ENCODE measurements around the gene ACSF2. TPM values are rescaled to one million over a fixed set of nuclear protein-coding genes. Genes with fewer than 3 reads are reported as not detected.
"Not testable (repeated sequence)": the region's sequence is repeated elsewhere in the genome, so short reads cannot be mapped to it uniquely, and the experiment has no call there.

The ACSF2 gene
- total and polyA plus RNA-seq, 8 donors, result 8.5 to 61.2 (median 22.5) TPM

GRCh38 chr17:50424246-50424995 lies 1.6 kb upstream of the ACSF2 start:
- FAIRE-seq (no peak), DNase-seq (no peak), ATAC-seq (no peak)
- intact Hi-C loops (cut with DNase I), result no loop called here
- Histone ChIP-seq H3K27me3 (no peaks in the 10 kb centered on the region), H3K36me3 (no peaks in the 10 kb centered on the region), H3K4me1 (peaks cover 12 to 43% (median 36%) of the 10 kb centered on the region in 3 donors), H3K4me3 (no peak overlapping the region), H3K9me3 (no peaks in the 10 kb centered on the region), H3K27ac (peak overlapping the region in 3 of 4 donors; percentile 5 to 75 (median 37))
- TF ChIP-seq, protein P1, sequence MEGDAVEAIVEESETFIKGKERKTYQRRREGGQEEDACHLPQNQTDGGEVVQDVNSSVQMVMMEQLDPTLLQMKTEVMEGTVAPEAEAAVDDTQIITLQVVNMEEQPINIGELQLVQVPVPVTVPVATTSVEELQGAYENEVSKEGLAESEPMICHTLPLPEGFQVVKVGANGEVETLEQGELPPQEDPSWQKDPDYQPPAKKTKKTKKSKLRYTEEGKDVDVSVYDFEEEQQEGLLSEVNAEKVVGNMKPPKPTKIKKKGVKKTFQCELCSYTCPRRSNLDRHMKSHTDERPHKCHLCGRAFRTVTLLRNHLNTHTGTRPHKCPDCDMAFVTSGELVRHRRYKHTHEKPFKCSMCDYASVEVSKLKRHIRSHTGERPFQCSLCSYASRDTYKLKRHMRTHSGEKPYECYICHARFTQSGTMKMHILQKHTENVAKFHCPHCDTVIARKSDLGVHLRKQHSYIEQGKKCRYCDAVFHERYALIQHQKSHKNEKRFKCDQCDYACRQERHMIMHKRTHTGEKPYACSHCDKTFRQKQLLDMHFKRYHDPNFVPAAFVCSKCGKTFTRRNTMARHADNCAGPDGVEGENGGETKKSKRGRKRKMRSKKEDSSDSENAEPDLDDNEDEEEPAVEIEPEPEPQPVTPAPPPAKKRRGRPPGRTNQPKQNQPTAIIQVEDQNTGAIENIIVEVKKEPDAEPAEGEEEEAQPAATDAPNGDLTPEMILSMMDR (IDR thresholded peaks at IDR 0.05), result no peak
- 78 to 83% methylated on average over 9 of the region's 9 CpGs for WGBS, 2 donors

- peak in 1 of 6 donors; percentile 50 for DNase-seq
- 90 to 95% methylated on average over 6 to 8 of the region's 8 CpGs for WGBS, 2 donors
- Histone ChIP-seq H3K9me3 (no peaks in the 10 kb centered on the region), H3K36me3 (no peaks in the 10 kb centered on the region), H3K4me1 (peaks cover 12 to 43% (median 36%) of the 10 kb centered on the region in 3 donors), H3K27ac (peak overlapping the region in 3 of 4 donors; percentile 12 to 76 (median 75)), H3K4me3 (peak overlapping the region; percentile 58 to 72 (median 65)), H3K27me3 (no peaks in the 10 kb centered on the region)
- TF ChIP-seq, protein P1 (IDR thresholded peaks at IDR 0.05), result no peak
- intact Hi-C loops (cut with DNase I), result no loop called here
- no peak for ATAC-seq
- no peak for FAIRE-seq
Observed at GRCh38 chr17:50424996-50425681, 879 bp upstream of the ACSF2 start.

DNA sequence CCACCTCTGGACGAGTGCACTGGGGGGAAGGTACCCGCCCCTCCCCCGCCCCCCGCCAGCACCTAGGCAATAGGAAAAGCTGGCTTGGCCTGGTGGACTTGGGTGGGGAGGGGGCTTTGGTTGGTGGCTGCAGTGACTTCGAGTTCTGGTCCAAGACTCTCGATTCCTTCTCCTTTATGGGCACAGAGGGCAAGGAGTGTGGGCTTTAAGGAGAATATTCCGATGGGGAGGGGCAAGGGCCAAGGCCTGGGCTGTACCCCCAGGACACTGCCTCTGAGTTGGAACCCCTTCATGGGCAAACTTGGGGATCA lies 409 bp downstream of the ACSF2 start:
- H3K4me3 ChIP-seq, result peak overlapping the region; percentile 58 to 72 (median 65)
- H3K9me3 ChIP-seq, result no peaks in the 10 kb centered on the region
- ATAC-seq, result no peak
- peaks cover 12 to 39% (median 29%) of the 10 kb centered on the region in 3 donors for H3K4me1 ChIP-seq
- H3K27ac ChIP-seq, result peak overlapping the region; percentile 39 to 76 (median 64)
- H3K27me3 ChIP-seq, result no peaks in the 10 kb centered on the region
- no peak for FAIRE-seq
- intact Hi-C loops (cut with DNase I), result no loop called here
- TF ChIP-seq, protein P1 (IDR thresholded peaks at IDR 0.05), result no peak
- no peaks in the 10 kb centered on the region for H3K36me3 ChIP-seq
- 3% methylated on average over 7 of the region's 7 CpGs for WGBS, 2 donors
- DNase-seq, result no peak

DNA sequence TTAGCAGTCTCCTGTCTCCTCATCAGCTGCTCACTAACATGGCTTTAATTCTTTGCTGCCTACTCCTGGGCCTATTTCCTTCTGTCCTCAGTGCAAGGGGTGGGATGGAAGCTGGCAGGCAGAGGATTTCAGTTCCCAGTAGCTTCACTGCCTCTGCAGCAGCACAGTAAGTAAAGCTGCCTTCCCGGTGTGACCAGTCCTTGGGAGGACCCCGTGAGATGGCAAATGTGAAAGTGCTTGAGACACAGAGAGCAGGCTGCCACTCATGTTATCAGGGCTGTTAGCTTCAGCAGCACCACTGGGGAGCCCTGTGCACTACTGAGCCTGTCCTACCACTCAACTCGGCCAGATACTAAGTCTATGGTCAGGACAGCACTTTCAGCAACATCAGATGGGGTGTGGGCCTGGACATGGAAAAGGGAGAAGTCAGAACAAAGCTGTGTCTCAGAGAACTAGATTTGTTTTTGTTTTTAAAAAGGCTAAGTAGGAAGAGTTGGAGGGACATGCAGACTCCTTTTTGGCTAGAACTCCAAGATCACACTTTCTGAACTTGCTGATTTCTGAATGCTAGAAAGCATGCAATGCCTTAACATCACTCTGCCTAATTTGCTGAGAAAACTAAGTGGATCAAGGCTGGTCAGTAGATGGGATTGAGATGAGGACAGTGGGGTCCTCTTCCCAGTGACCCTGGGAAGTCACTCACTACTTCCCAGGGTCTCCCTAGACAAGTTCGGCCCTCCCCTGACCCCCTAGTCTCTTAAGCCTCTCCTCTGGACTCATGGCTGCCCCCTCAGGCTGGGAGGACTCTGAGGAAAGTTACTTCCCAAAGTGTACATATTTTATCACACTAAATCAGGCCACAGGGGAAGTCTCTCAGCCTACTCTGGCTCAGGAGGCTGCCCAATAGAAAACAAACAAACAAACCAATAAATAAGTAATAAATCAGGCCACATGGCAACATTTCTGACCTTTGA lies 1.1 kb downstream of the ACSF2 start:
- FAIRE-seq (no peak), ATAC-seq (peak in 3 of 4 donors; percentile 28 to 58 (median 54)), DNase-seq (no peak)
- TF ChIP-seq, protein P1 (IDR thresholded peaks at IDR 0.05), result no peak
- H3K36me3 ChIP-seq, result no peaks in the 10 kb centered on the region
- peak overlapping the region; percentile 39 to 76 (median 64) for H3K27ac ChIP-seq
- H3K4me1 ChIP-seq, result peaks cover 12 to 32% (median 27%) of the 10 kb centered on the region in 3 donors
- H3K9me3 ChIP-seq, result no peaks in the 10 kb centered on the region
- intact Hi-C loops (cut with DNase I), result no loop called here
- H3K4me3 ChIP-seq, result peak overlapping the region; percentile 58 to 72 (median 65)
- H3K27me3 ChIP-seq, result no peaks in the 10 kb centered on the region
- 23 to 33% methylated on average over 4 of the region's 4 CpGs for WGBS, 2 donors

GRCh38 chr17:50428126-50428525 lies 2.1 kb downstream of the ACSF2 start:
- intact Hi-C loops (cut with DNase I); H3K36me3 ChIP-seq; ATAC-seq; H3K27me3 ChIP-seq; H3K4me3 ChIP-seq; FAIRE-seq; H3K9me3 ChIP-seq; DNase-seq; H3K27ac ChIP-seq: not testable (repeated sequence)
- H3K4me1 ChIP-seq, result peaks cover 12 to 29% (median 23%) of the 10 kb centered on the region in 3 donors
- 76 to 78% methylated on average over 6 of the region's 6 CpGs for WGBS, 2 donors
